SU-DHL-6 (cell line): ENCODE data around the gene SEC61A1.

Experiments used
- EZH2phosphoT487 ChIP-seq: fragments of 200-600 bp; sonication (generic), shearing (Covaris generic); conservative IDR thresholded peaks from 2 replicates; pipeline ENCODE4 v1.6.1; 2018; ENCODE audit warnings: mild to moderate bottlenecking, antibody characterized with exemption, low read length, moderate library complexity, mixed read lengths
- TF ChIP-seq, protein P1 (sequence below): fragments of 200-600 bp; sonication (generic); IDR thresholded peaks from one replicate; pipeline ENCODE4 v1.5.1; 2017; ENCODE audit warnings: antibody characterized with exemption, mild to moderate bottlenecking, low read length, moderate library complexity; ENCODE audit not compliant: insufficient read depth, poor library complexity, severe bottlenecking

DNA sequence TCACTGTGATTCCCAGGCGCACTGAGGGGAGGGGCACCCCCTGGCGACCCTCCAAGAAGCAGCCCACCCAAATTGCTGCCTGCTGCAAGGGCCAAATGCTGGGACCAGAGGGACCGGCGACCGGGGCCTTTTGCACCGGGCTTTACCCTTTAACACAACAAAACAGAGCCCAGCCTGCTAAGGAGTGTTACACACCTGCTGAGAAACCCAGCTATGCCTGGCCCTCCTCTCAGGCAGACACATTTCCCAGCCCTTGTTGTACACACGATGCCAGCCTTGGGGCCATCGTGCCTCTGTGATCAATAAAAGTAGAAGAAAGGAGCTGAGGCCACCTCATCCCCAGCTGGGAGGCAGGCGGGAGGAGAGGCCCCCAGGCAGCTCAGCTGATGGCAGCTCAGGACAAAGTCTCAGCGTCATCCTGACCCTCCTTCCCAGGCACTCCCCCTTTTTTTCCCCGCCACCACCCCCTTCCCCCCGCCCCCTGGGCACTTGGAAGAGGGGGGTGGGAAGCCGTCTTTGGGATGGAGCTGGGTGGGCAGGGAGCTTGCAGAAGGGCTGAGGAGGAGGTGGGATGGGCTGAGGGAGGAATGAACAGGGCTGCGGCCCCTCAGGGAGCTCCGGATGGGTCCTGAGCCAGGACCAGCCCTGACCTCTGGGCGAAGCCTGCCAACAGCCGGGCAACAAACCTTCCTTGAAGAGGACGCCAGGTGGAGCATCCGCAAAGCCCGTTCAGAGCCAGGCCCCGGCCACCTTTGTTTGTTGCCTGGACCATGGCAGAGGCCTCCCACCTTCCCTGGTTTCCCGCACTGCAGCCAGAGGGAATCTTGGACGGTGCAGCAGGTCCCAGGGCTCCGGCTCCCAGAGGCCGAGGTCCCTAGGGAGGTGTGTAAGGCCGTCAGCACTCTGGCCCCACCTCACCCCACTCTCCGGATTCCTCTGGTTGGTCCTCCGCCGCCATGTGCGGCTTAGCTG is 45.9 kb upstream of the SEC61A1 start:
- TF ChIP-seq, protein P1, sequence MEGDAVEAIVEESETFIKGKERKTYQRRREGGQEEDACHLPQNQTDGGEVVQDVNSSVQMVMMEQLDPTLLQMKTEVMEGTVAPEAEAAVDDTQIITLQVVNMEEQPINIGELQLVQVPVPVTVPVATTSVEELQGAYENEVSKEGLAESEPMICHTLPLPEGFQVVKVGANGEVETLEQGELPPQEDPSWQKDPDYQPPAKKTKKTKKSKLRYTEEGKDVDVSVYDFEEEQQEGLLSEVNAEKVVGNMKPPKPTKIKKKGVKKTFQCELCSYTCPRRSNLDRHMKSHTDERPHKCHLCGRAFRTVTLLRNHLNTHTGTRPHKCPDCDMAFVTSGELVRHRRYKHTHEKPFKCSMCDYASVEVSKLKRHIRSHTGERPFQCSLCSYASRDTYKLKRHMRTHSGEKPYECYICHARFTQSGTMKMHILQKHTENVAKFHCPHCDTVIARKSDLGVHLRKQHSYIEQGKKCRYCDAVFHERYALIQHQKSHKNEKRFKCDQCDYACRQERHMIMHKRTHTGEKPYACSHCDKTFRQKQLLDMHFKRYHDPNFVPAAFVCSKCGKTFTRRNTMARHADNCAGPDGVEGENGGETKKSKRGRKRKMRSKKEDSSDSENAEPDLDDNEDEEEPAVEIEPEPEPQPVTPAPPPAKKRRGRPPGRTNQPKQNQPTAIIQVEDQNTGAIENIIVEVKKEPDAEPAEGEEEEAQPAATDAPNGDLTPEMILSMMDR = no peak
- TF ChIP-seq EZH2phosphoT487 = no peak
